HepG2 (cell line): Measurements from ENCODE around the gene CCM2. TPM values are rescaled to one million over a fixed set of nuclear protein-coding genes. Genes with fewer than 3 reads are reported as not detected.
A peak's percentile ranks its signal among the peaks of the same experiment; 100 is the strongest.

ENCODE experiments used
- ATAC-seq: fragments of 200-7000 bp; cut with Tn5 transposase; 3 replicates; pipeline ENCODE4 v1.9.1; 2020; ENCODE audit warnings: mild to moderate bottlenecking, moderate library complexity
- BruUV-seq: library from RNA; stranded (reverse); fragments of 400-500 nt; replicated peaks from 2 replicates; lab custom pipeline; 2021; lab: Mats Ljungman, UMichigan
- CTCF ChIA-PET: fragments of 300-600 bp; formaldehyde crosslinking; extraction: SDS; loops from one replicate; lab custom pipeline; 2021; ENCODE audit warnings: low total read pairs, inconsistent platforms, low intra/inter-chr PET ratio; lab: Yijun Ruan, JAX
- POLR2A ChIA-PET: fragments of 350-600 bp; sonication (Branson Sonifier 250); formaldehyde crosslinking; loops from one replicate; lab custom pipeline; 2020; ENCODE audit warnings: antibody characterized with exemption, inconsistent platforms; lab: Yijun Ruan, JAX
- DNase-seq: peaks from one replicate; pipeline ENCODE4 v3.0.0-alpha.2; 2015; ENCODE audit warnings: low spot score
- FAIRE-seq: peaks from 3 replicates; lab custom pipeline; 2011; peaks lifted over from hg19 to GRCh38; lab: Jason Lieb, UNC
- H2AFZ ChIP-seq: one replicate; pipeline ENCODE4 v1.6.1; 2011; ENCODE audit warnings: low read length, inconsistent platforms
- H3K27ac ChIP-seq: fragments of 300-600 bp; 3 replicates; pipeline ENCODE4 v1.8.0; 2011; ENCODE audit warnings: mixed run types, mild to moderate bottlenecking, mixed read lengths, low read length, inconsistent platforms; ENCODE audit not compliant: insufficient read depth; ENCODE audit errors: extremely low read length
- H3K27me3 ChIP-seq, 2 experiments: fragments of 200-600 bp in 1 of 2; 2 replicates in 1 of 2; 3 replicates in 1 of 2; pipeline versions ENCODE4 v1.6.0 to v1.8.0; 2011; ENCODE audit warnings: low read length in 2 of 2, mild to moderate bottlenecking in 2 of 2, moderate library complexity in 2 of 2, inconsistent platforms in 1 of 2; ENCODE audit not compliant: insufficient read depth in 2 of 2, control insufficient read depth in 1 of 2
- H3K36me3 ChIP-seq, 2 experiments: fragments of 200-600 bp in 1 of 2; replicated peaks in 1 of 2; 2 replicates in 1 of 2; 3 replicates in 1 of 2; pipeline versions ENCODE4 v1.5.1 to v1.8.0; 2011; ENCODE audit warnings: low read length in 2 of 2, inconsistent platforms in 1 of 2; ENCODE audit not compliant: insufficient read depth in 2 of 2, control insufficient read depth in 1 of 2
- H3K4me1 ChIP-seq: 2 replicates; pipeline ENCODE4 v1.5.1; 2012; ENCODE audit warnings: low read length, inconsistent platforms; ENCODE audit not compliant: insufficient read depth
- H3K4me2 ChIP-seq: 2 replicates; pipeline ENCODE4 v1.6.0; 2011; ENCODE audit warnings: low read depth, low read length, inconsistent platforms
- H3K4me3 ChIP-seq, 3 experiments: fragments of 200-600 bp in 1 of 3; sonication (generic), shearing (Covaris generic) in 1 of 3; replicated peaks in 1 of 3; 2 replicates each; pipeline ENCODE4 v1.5.1; 2011 to 2016; ENCODE audit warnings: low read length in 3 of 3, inconsistent platforms in 2 of 3, low read depth in 2 of 3, mild to moderate bottlenecking in 2 of 3, control low read depth in 1 of 3, mixed read lengths in 1 of 3; ENCODE audit not compliant: insufficient read depth in 1 of 3
- H3K79me2 ChIP-seq: one replicate; pipeline ENCODE4 v1.6.1; 2011; ENCODE audit warnings: low read length, inconsistent platforms; ENCODE audit not compliant: insufficient read depth
- H3K9ac ChIP-seq: 2 replicates; pipeline ENCODE4 v1.6.0; 2011; ENCODE audit warnings: mild to moderate bottlenecking, low read depth, low read length, inconsistent platforms; ENCODE audit not compliant: insufficient read depth
- H3K9me3 ChIP-seq: 2 replicates; pipeline ENCODE4 v1.5.1; 2012; ENCODE audit warnings: mild to moderate bottlenecking, low read length
- H4K20me1 ChIP-seq: 2 replicates; pipeline ENCODE4 v1.6.0; 2011; ENCODE audit warnings: inconsistent platforms, mild to moderate bottlenecking, low read length, moderate library complexity; ENCODE audit not compliant: insufficient read depth
- FOXC1 ChIP-seq: sonication (generic); formaldehyde crosslinking; IDR thresholded peaks from 2 replicates; pipeline ENCODE4 v1.8.0; 2022; ENCODE audit warnings: mild to moderate bottlenecking, missing genetic modification reagents, borderline replicate concordance
- HDAC2 ChIP-seq: sonication (generic); formaldehyde crosslinking; IDR thresholded peaks from 2 replicates; pipeline ENCODE4 v1.4.0; 2020; ENCODE audit warnings: missing genetic modification reagents
- HIC2 ChIP-seq: sonication (generic); formaldehyde crosslinking; IDR thresholded peaks from 2 replicates; pipeline ENCODE4 v1.9.0; 2022; ENCODE audit warnings: low read depth, missing genetic modification reagents
- MEIS2 ChIP-seq: sonication (generic); formaldehyde crosslinking; IDR thresholded peaks from 2 replicates; pipeline ENCODE4 v1.9.0; 2021; ENCODE audit warnings: mild to moderate bottlenecking, missing genetic modification reagents
- NR2F2 ChIP-seq: IDR thresholded peaks from 2 replicates; pipeline ENCODE4 v1.6.1; 2012; ENCODE audit warnings: low read depth, inconsistent platforms, borderline replicate concordance
- NRL ChIP-seq: sonication (generic); formaldehyde crosslinking; IDR thresholded peaks from 2 replicates; pipeline ENCODE4 v1.5.0; 2020; ENCODE audit warnings: missing genetic modification reagents, mild to moderate bottlenecking, moderate library complexity, borderline replicate concordance
- SP4 ChIP-seq: sonication (generic); formaldehyde crosslinking; IDR thresholded peaks from 2 replicates; pipeline ENCODE4 v1.8.1; 2023; ENCODE audit warnings: mild to moderate bottlenecking, missing genetic modification reagents
- THYN1 ChIP-seq: sonication (generic); formaldehyde crosslinking; IDR thresholded peaks from 2 replicates; pipeline ENCODE4 v1.8.1; 2023; ENCODE audit warnings: low read depth, mild to moderate bottlenecking, moderate library complexity, missing genetic modification reagents, borderline replicate concordance
- UBTF ChIP-seq: sonication (generic); formaldehyde crosslinking; IDR thresholded peaks from 2 replicates; pipeline ENCODE4 v1.4.0; 2020; ENCODE audit warnings: mild to moderate bottlenecking, missing genetic modification reagents
- XBP1 ChIP-seq: sonication (generic); formaldehyde crosslinking; IDR thresholded peaks from 2 replicates; pipeline ENCODE4 v1.5.0; 2020; ENCODE audit warnings: missing genetic modification reagents
- WGBS: methylation state at CpG from one replicate; pipeline ENCODE4 v1.1.6; 2017; ENCODE audit warnings: low lambda C conversion rate; 5-methylcytosine and 5-hydroxymethylcytosine counted together
- in situ Hi-C: cut with HindIII; loops from 2 replicates; pipeline ENCODE4 v1.10.0; 2017; ENCODE audit warnings: low pct_unique_long_range_greater_than_20kb; ENCODE audit not compliant: extremely low pct_ligation_motif_present
- intact Hi-C: fragments of 100-400 bp; cut with micrococcal nuclease; formaldehyde crosslinking; loops from one replicate; pipeline ENCODE4 v1.10.0; 2022; ENCODE audit not compliant: unreplicated experiment
- polyA plus RNA-seq, 8 experiments: library from polyadenylated mRNA; depleted of rRNA in 3 of 8; stranded (reverse) in 7 of 8; unstranded in 1 of 8; fragments of >200 nt; fragmentation: Illumina TruSeq in 4 of 8; extraction: Trizol in 4 of 8; gene quantifications; 2 replicates each; pipeline versions ENCODE4 v1.2.1 to v1.2.3, GENCODE V29; 2011 to 2016; ENCODE audit warnings: low read depth in 4 of 8, missing spikeins in 1 of 8, mixed read lengths in 1 of 8; ENCODE audit not compliant: insufficient read depth in 1 of 8
- total RNA-seq, 5 experiments: library from RNA; depleted of rRNA; stranded (reverse); fragments of >200 nt; fragmentation: Illumina TruSeq; extraction: Trizol; gene quantifications; 2 replicates each; pipeline ENCODE4 v1.2.3, GENCODE V29; 2016; ENCODE audit warnings: low read depth in 1 of 5
- TF ChIP-seq, protein P1 (sequence below): sonication (generic); formaldehyde crosslinking; conservative IDR thresholded peaks from 2 replicates; pipeline ENCODE4 v1.4.0; 2020; ENCODE audit warnings: mild to moderate bottlenecking, missing genetic modification reagents, moderate library complexity

Gene CCM2
- total and polyA plus RNA-seq, 2 of the 13 experiments (the other 11 are each of a cell fraction or from before 2014, with no cell fraction given) = 13.7 to 15.8 TPM

DNA sequence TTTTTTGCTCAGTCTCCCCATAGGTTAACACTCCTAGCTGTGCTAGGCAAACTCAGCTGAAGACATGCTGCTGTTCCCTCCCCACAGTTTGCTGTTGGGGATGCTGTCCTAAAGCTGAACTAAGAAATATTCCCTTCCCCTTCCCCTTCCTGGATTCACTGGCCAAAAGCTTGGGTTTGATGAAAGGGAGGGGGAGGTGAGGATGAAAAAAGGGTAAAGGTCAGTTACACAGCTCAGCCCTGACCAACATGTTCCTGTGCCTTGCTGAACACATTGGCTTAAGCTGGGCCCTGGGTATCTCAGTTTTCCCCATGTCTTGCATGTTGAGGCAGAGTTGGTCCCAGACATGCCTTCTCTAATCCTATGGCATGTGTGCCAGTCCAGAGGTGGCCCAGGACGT lies 15.3 kb downstream of the CCM2 start (continued):
- no peak for TF ChIP-seq SP4 (CRISPR knock-in tag)
- TF ChIP-seq XBP1 (CRISPR knock-in tag) = no peak
- TF ChIP-seq HIC2 = no peak
- no peak for TF ChIP-seq MEIS2 (CRISPR knock-in tag)
- TF ChIP-seq, protein P1, sequence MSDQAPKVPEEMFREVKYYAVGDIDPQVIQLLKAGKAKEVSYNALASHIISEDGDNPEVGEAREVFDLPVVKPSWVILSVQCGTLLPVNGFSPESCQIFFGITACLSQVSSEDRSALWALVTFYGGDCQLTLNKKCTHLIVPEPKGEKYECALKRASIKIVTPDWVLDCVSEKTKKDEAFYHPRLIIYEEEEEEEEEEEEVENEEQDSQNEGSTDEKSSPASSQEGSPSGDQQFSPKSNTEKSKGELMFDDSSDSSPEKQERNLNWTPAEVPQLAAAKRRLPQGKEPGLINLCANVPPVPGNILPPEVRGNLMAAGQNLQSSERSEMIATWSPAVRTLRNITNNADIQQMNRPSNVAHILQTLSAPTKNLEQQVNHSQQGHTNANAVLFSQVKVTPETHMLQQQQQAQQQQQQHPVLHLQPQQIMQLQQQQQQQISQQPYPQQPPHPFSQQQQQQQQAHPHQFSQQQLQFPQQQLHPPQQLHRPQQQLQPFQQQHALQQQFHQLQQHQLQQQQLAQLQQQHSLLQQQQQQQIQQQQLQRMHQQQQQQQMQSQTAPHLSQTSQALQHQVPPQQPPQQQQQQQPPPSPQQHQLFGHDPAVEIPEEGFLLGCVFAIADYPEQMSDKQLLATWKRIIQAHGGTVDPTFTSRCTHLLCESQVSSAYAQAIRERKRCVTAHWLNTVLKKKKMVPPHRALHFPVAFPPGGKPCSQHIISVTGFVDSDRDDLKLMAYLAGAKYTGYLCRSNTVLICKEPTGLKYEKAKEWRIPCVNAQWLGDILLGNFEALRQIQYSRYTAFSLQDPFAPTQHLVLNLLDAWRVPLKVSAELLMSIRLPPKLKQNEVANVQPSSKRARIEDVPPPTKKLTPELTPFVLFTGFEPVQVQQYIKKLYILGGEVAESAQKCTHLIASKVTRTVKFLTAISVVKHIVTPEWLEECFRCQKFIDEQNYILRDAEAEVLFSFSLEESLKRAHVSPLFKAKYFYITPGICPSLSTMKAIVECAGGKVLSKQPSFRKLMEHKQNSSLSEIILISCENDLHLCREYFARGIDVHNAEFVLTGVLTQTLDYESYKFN (CRISPR knock-in tag) = peak; percentile 41
- no peak for TF ChIP-seq THYN1 (CRISPR knock-in tag)
- no peak for TF ChIP-seq HDAC2
- no peak for TF ChIP-seq FOXC1 (CRISPR knock-in tag)

DNA sequence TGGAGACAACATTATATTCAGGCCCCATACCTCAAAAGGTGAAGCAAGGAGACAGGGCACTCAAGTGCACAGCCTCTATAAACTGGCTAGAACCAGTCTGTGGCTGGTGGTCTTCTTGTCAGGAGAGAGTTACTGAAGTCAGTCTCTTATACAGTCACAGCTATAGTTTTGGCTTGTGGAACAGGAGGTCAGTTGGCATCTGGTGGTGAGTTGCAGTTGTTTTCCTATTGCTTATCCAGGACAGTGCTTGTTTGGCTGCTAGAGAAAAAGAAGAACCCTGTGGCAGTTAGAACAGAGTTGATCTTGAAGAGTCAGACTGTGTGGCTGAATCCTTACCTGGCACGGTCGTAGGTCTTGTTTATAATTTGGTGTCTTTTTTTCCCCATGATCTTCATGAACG lies 17.3 kb downstream of the CCM2 start:
- no TSS peak for BruUV-seq
- Histone ChIP-seq H3K9me3 (no peaks in the 10 kb centered on the region), H3K36me3 (peaks cover 0 to 1% of the 10 kb centered on the region in 2 experiments; a peak in 1 of 5 replicates), H3K27ac (no peak overlapping the region), H3K9ac (no peak overlapping the region), H4K20me1 (no peaks in the 10 kb centered on the region), H2AFZ (no peak overlapping the region), H3K4me3 (no peak overlapping the region), H3K4me2 (no peak overlapping the region), H3K4me1 (peaks cover 18% of the 10 kb centered on the region), H3K79me2 (no peaks in the 10 kb centered on the region), H3K27me3 (no peaks in the 10 kb centered on the region)
- ChIA-PET POLR2A (no interaction called here), CTCF (no interaction called here)
- in situ Hi-C loops = no loop called here
- ATAC-seq (no peak), FAIRE-seq (no peak), DNase-seq (no peak)
- WGBS = 57% methylated on average over 3 of the region's 3 CpGs
- intact Hi-C loops = no loop called here
- TF ChIP-seq NR2F2 (no peak), UBTF (no peak), NRL (CRISPR knock-in tag) (no peak)
